ENCODE data around the gene FOXP1.

DNA sequence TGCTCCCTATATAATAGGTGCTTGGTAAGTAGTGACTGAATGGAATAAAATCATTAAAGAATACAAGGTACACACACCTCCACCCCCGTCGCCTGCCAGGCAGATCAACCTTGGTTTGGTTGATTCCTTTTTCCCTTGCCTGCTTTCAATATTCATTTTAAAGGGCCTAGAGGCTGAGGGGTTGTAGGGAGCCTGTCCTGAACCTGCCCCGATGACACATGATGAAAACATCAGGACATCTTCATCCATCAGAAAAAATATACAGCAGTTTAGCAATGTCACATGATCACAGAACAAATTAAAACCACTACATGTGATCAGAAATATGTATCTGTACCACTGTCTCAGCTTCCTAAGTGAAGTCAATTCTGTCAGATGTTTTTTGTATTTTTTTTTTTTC, 588.9 kb downstream of the FOXP1 start:
- TF ChIP-seq, protein P1, sequence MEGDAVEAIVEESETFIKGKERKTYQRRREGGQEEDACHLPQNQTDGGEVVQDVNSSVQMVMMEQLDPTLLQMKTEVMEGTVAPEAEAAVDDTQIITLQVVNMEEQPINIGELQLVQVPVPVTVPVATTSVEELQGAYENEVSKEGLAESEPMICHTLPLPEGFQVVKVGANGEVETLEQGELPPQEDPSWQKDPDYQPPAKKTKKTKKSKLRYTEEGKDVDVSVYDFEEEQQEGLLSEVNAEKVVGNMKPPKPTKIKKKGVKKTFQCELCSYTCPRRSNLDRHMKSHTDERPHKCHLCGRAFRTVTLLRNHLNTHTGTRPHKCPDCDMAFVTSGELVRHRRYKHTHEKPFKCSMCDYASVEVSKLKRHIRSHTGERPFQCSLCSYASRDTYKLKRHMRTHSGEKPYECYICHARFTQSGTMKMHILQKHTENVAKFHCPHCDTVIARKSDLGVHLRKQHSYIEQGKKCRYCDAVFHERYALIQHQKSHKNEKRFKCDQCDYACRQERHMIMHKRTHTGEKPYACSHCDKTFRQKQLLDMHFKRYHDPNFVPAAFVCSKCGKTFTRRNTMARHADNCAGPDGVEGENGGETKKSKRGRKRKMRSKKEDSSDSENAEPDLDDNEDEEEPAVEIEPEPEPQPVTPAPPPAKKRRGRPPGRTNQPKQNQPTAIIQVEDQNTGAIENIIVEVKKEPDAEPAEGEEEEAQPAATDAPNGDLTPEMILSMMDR (IDR thresholded peaks at IDR 0.05), result no peak
- TF ChIP-seq POLR2A (IDR thresholded peaks at IDR 0.05) (no peak), EP300 (IDR thresholded peaks at IDR 0.05) (no peak)
